Measurements from ENCODE around the gene HGF. TPM values are rescaled to one million over a fixed set of nuclear protein-coding genes. Genes with fewer than 3 reads are reported as not detected.

HGF gene
- total and polyA plus RNA-seq, 5 experiments from 2014 or later: 0.23 TPM; not detected in 4

DNA sequence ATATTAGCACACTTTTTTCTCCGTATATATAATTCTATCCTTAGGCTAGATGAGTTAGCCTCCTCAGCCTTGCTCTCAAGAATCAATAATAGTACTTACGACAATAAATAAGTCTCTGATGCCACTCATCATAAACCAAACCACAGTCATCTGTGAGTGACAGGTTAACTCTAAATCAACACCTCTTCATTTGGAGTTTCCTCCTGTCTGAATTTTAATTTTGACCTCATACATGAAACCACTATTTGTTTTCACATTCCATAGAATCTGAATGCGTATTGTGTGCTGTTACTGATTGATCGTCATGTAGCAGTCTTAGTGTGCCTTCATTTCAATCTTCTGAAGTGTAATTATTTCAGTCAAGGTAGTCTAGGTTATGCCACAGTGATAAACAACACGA lies 85.8 kb downstream of the HGF start:
- ATAC-seq (no peak), DNase-seq (no peak)
- no peaks in the 10 kb centered on the region for H3K27me3 Mint-ChIP-seq
- H3K36me3 Mint-ChIP-seq: no peaks in the 10 kb centered on the region
- H3K9me3 Mint-ChIP-seq: peaks cover 0 to 7% (median 3%) of the 10 kb centered on the region in 9 donors
- POLR2A ChIA-PET: no interaction called here
- H3K27ac Mint-ChIP-seq: no peak overlapping the region
- no peaks in the 10 kb centered on the region for H3K4me1 Mint-ChIP-seq
- no peak overlapping the region for H3K4me3 Mint-ChIP-seq

DNA sequence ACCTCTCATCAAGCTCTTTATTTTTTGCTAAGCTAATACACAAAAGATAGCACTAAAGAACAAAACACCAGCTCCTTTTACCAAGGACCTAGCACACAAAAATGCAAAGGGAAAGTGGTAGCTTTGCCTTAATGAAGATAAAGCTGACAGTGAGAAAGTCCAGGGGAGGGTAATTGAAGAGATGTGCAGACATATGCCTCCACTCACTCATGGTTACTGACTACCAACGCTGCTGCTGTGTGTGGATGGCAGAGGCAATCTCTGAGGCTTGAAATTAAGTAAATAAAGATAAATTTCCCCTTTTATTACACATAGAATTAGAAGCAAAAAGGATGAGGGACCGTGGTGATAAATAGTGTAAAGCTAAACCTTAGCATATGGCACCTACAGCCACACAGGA lies 87.0 kb downstream of the HGF start:
- Mint-ChIP-seq H3K4me1 (no peaks in the 10 kb centered on the region), H3K4me3 (no peak overlapping the region), H3K36me3 (no peaks in the 10 kb centered on the region), H3K9me3 (peaks cover 0 to 5% (median 0%) of the 10 kb centered on the region in 9 donors), H3K27me3 (no peaks in the 10 kb centered on the region), H3K27ac (no peak overlapping the region)
- no peak for DNase-seq
- ATAC-seq: no peak
- POLR2A ChIA-PET: no interaction called here

DNA sequence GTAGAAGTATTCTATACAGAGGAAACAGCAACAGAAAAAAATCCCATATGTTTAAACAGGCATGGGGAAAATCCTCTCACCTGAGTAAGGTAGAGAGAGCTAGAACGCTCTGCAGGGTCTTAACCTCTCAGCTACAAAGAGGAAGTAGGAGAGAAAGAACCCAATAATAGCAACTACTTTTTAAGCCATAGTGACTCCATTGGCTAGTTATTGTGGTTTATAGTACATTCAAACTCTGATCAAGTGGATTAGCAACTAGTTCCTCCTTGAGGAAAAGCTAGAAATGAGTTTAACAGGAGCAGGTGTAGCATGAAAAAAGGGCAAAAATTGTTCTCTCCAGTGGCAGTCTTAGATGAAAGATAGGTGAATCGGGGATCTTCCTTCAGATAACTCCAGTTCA lies 89.7 kb downstream of the HGF start:
- DNase-seq (no peak), ATAC-seq (no peak)
- Mint-ChIP-seq H3K36me3 (no peaks in the 10 kb centered on the region), H3K27ac (no peak overlapping the region), H3K4me3 (no peak overlapping the region), H3K27me3 (no peaks in the 10 kb centered on the region), H3K9me3 (peaks cover 0 to 8% (median 2%) of the 10 kb centered on the region in 9 donors), H3K4me1 (no peaks in the 10 kb centered on the region)
- POLR2A ChIA-PET: no interaction called here

DNA sequence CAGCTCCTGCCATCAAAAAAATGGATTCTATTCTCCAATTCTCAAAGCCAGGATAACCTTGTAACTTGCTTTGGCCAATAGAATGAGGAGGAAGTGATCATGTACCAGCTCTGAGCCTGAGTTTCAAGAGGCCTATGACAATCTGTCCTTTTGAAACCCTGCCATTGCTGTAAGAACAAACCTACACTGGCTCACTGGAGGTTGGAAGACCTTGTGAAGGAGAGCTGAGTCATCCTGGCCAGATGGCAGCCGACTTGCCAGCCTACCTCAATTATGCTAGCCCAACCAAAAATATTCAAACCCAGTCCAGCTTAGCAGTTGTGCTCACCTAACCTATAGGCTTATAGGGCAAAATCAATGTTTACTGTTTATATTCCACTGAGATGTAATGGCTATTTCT lies 93.0 kb downstream of the HGF start:
- Mint-ChIP-seq H3K27me3 (no peaks in the 10 kb centered on the region), H3K27ac (no peak overlapping the region), H3K4me1 (no peaks in the 10 kb centered on the region), H3K4me3 (no peak overlapping the region), H3K9me3 (peaks cover 0 to 8% (median 0%) of the 10 kb centered on the region in 9 donors), H3K36me3 (no peaks in the 10 kb centered on the region)
- ATAC-seq (no peak), DNase-seq (no peak)
- POLR2A ChIA-PET: no interaction called here

DNA sequence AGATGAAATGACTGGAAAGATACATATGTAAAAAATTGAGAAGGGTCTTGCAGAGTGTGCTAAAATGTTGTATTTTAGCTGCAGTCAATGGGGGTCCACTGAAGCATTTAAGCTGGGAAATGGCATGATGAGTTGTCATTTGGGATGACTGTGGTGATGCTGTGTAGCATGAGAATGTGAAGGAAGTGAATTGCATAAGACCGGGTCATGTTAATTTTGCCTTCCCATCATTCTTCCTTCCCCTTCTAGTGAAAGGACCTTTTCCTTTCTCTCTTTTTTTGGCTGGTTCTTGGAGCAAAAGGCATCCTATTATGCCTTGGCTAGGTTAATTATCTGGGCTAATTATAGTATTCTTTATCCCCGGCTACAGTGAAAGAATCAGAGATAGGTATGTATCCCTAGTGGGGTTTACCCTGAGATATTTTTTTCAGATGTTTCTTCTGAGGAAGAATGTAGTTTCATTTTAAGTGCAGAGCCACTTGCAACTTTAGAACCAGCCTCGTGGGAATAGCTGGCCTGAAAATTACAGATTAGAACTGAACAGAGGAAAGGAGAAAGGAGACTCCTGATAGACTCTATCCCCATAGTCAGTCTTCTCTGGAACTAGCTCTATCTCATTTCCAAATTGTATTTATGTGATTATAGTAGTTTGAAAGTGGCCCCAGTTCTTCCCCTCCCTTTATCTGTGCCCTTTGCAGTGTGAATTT lies 93.6 kb downstream of the HGF start:
- DNase-seq (no peak), ATAC-seq (no peak)
- H3K9me3 Mint-ChIP-seq: peaks cover 0 to 8% (median 0%) of the 10 kb centered on the region in 9 donors

DNA sequence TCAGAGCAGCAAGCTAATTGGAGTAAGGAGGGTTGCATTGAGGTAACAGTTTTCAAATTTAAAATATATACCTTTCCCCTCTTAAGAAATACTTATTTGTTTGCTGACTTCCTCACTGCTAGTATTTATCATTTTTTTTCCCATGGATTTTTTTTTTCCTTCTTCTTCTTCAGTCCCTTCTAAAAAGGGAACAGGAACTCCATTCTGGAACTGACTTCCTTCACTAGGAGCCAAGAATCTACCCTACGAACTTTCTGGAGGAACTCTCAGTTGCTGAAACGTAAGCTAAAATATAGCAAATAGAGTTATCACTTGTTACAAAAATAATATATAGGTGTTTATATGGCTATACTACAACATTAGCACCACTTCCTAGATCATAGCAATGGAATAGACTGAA lies 95.4 kb downstream of the HGF start:
- POLR2A ChIA-PET: no interaction called here
- H3K9me3 Mint-ChIP-seq: peaks cover 0 to 12% (median 0%) of the 10 kb centered on the region in 9 donors
- H3K27ac Mint-ChIP-seq: no peak overlapping the region
- no peak overlapping the region for H3K4me3 Mint-ChIP-seq
- no peaks in the 10 kb centered on the region for H3K27me3 Mint-ChIP-seq
- DNase-seq (no peak), ATAC-seq (no peak)
- no peaks in the 10 kb centered on the region for H3K4me1 Mint-ChIP-seq
- no peaks in the 10 kb centered on the region for H3K36me3 Mint-ChIP-seq

More for the DNA sequence above, 93.6 kb downstream of the HGF start:
- no peaks in the 10 kb centered on the region for H3K4me1 Mint-ChIP-seq
- no peaks in the 10 kb centered on the region for H3K27me3 Mint-ChIP-seq
- no peak overlapping the region for H3K27ac Mint-ChIP-seq
- POLR2A ChIA-PET: no interaction called here
- H3K36me3 Mint-ChIP-seq: no peaks in the 10 kb centered on the region
- H3K4me3 Mint-ChIP-seq: no peak overlapping the region

DNA sequence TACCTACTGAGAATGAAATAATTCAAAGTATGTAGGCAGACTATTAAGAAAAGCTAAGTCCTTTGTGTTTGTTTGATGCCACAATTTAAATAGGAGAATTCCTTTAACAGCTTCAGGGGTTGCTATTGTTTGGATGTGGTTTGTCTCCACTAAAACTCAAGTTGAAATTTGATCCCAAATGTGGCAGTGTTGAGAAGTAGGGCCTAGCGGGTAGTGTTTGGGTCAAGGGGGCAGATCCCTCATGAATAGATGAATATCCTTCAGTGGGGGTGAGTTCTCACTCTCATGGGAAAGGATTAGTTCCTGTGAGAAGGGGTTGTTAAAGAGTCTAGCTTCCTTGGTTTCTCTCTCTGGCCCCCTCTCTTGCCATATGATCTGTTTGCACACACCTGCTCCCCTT lies 97.0 kb downstream of the HGF start:
- no peaks in the 10 kb centered on the region for H3K36me3 Mint-ChIP-seq
- H3K9me3 Mint-ChIP-seq: peaks cover 0 to 9% (median 0%) of the 10 kb centered on the region in 9 donors

DNA sequence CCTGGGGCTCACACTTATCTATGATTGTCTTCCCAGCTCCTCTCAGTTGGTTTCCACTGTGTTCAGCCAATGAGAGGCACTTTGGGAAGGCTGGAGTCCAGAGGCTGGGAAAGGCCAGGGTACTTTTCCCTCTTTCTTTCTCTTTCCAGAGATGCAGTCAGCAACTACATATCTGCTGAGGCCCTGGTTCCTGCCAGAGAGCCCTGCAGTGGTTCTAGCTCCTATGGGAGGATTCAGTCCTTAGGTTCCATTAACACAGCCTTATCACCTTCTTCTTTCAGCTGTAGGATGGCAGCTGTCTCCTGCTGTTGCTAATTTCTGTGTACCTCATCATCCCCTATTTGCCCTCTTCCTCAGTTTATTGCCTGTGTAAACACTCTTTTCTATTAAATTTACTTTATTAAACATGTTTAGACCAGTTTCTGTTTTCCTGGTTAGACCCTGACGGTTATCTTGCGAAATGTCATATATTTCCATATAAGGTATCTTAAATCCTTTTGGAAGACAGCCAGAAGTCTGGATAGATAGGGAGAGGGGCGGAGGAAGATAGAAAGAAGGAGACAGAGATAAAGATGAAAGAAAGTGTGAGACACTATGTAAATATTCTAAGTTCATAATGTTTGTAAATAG lies 100.3 kb downstream of the HGF start:
- ATAC-seq: no peak
- no peaks in the 10 kb centered on the region for H3K36me3 Mint-ChIP-seq
- H3K4me1 Mint-ChIP-seq: no peaks in the 10 kb centered on the region
- POLR2A ChIA-PET: no interaction called here
- no peak for DNase-seq
- peaks cover 0 to 4% (median 0%) of the 10 kb centered on the region in 9 donors for H3K9me3 Mint-ChIP-seq
- H3K4me3 Mint-ChIP-seq: no peak overlapping the region
- H3K27me3 Mint-ChIP-seq: no peaks in the 10 kb centered on the region
- H3K27ac Mint-ChIP-seq: no peak overlapping the region

More for the DNA sequence above, 97.0 kb downstream of the HGF start:
- POLR2A ChIA-PET: no interaction called here
- DNase-seq (no peak), ATAC-seq (no peak)
- Mint-ChIP-seq H3K4me1 (no peaks in the 10 kb centered on the region), H3K4me3 (no peak overlapping the region), H3K27ac (no peak overlapping the region), H3K27me3 (no peaks in the 10 kb centered on the region)

DNA sequence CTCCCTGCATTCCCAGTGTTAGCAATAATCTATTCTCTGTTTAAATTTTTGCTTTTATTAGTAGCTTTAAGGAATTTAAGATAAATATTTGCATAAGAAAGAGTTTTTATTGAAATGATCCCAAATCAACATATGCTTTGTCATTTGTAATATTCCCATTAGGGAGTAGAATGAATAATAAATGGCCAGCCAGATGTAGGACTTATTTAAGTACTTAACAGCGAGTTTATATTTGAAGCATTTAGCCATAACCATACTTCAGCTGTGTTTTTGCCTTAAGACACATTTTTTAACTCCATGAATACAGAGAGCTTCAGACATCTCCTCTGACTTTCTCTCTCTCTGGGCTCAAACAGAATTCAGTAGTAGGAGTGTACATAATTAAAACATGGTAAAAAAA lies 103.6 kb downstream of the HGF start:
- POLR2A ChIA-PET: no interaction called here
- no peak overlapping the region for H3K27ac Mint-ChIP-seq
- ATAC-seq (no peak), DNase-seq (no peak)
- peaks cover 0 to 4% (median 0%) of the 10 kb centered on the region in 9 donors for H3K9me3 Mint-ChIP-seq
- H3K27me3 Mint-ChIP-seq: no peaks in the 10 kb centered on the region
- H3K4me1 Mint-ChIP-seq: no peaks in the 10 kb centered on the region
- no peak overlapping the region for H3K4me3 Mint-ChIP-seq
- no peaks in the 10 kb centered on the region for H3K36me3 Mint-ChIP-seq

DNA sequence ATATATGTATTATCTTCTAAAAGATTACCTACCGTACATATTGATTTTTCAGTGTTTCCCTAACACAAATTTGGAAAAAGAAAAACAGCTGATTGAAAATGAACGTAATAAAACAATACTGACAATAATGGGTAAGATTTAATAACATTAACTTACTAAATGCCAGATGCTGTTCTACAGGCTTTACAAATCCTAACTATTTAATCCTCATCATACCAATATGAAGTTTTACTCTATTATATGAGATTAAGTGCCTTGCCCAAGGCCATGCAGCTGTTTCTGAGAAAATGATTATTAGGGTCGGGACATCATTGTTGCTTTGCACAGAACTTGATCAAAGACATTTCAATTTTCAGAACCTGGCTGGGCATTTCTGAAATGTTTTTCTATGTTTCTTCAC lies 104.6 kb downstream of the HGF start:
- DNase-seq (no peak), ATAC-seq (no peak)
- Mint-ChIP-seq H3K9me3 (peaks cover 0 to 11% (median 0%) of the 10 kb centered on the region in 9 donors), H3K27ac (no peak overlapping the region), H3K4me1 (no peaks in the 10 kb centered on the region), H3K36me3 (no peaks in the 10 kb centered on the region), H3K27me3 (no peaks in the 10 kb centered on the region), H3K4me3 (no peak overlapping the region)
- POLR2A ChIA-PET: no interaction called here

DNA sequence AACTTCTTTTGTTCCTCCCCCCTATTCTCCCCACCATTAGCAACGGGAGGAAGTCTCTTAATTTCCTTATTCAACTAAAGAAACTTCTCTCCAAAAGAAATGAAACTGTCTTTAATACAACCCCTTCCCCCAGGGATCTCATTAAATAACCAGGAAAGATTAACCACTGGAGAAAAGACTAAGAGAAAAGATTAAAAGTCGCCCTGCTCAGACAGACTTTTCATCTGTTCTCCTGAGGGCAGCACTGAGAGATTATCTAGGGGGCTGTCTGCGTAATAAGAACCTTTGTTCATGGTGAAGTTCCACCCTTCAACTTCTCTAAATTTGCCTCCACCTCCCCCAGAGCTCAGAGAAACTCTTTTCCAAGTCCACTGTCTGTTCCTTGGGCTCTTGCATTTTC lies 105.5 kb downstream of the HGF start:
- ATAC-seq (no peak), DNase-seq (no peak)
- no peak overlapping the region for H3K4me3 Mint-ChIP-seq
- POLR2A ChIA-PET: no interaction called here
- no peaks in the 10 kb centered on the region for H3K36me3 Mint-ChIP-seq
- peaks cover 0 to 10% (median 0%) of the 10 kb centered on the region in 9 donors for H3K9me3 Mint-ChIP-seq
- H3K27me3 Mint-ChIP-seq: no peaks in the 10 kb centered on the region
- H3K27ac Mint-ChIP-seq: no peak overlapping the region
- H3K4me1 Mint-ChIP-seq: no peaks in the 10 kb centered on the region

DNA sequence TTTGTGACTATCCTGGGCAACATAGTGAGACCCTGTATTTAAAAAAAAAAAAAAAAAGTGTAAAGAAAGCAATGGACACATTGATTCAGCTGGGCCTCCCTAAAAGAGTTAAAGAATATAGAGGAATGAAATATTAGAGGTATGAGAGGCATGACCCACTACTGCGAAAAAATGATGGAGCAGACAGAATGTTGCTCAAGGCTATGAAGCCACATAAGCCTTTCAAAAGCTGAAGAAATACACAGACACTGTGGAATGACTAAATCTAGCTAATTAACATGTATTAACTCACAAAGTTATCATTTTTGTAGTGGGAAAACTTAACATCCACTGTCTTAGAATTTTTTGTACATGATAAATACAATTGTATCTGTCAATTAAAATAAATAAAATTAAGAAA lies 107.3 kb downstream of the HGF start:
- no peaks in the 10 kb centered on the region for H3K4me1 Mint-ChIP-seq
- H3K36me3 Mint-ChIP-seq: no peaks in the 10 kb centered on the region
- no peak overlapping the region for H3K4me3 Mint-ChIP-seq
- no peak for ATAC-seq
- POLR2A ChIA-PET: no interaction called here
- peaks cover 0 to 10% (median 2%) of the 10 kb centered on the region in 9 donors for H3K9me3 Mint-ChIP-seq
- no peak overlapping the region for H3K27ac Mint-ChIP-seq
- no peak for DNase-seq
- no peaks in the 10 kb centered on the region for H3K27me3 Mint-ChIP-seq

DNA sequence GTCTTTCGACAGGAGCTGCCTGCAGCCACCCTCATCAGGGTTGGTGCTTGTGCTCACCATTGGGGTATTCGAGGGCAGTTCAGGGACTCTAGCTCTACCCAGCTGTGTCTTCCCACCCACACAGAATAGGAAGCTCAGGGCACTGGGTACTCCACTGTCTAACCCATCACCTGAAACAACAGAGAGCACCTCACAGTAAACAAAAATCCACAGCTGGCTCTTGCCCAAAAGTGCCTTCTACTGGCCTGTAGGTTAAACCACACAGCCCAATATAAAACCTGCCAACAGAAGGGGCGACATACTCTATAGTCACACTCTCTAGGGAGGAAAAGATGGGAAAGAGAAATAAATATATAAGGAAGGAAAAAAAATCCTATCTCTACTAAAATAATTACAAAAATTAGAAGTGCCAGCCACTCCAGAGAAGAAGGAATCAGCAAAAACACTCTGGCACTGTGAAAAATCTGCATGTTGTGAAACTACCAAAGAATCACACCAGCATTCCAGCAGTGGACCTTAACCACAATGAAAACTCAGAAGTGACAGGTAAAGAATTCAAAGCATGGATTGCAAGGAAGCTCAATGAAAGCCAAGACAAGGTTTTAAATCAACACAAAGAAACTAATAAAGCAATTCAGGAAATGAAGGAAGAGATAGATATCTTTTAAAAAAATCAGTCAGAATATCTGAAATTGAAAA lies 110.0 kb downstream of the HGF start:
- DNase-seq: no peak
- Mint-ChIP-seq H3K27ac (no peak overlapping the region), H3K4me1 (no peaks in the 10 kb centered on the region), H3K9me3 (peaks cover 0 to 10% (median 3%) of the 10 kb centered on the region in 9 donors), H3K36me3 (no peaks in the 10 kb centered on the region), H3K27me3 (peaks cover 0 to 2% (median 0%) of the 10 kb centered on the region in 5 donors), H3K4me3 (no peak overlapping the region)
- no peak for ATAC-seq
- POLR2A ChIA-PET: no interaction called here

All from naive thymus-derived CD8-positive, alpha-beta T cell (primary cell).